Caki2 (cell line): ENCODE data around the gene NFATC1. TPM values are rescaled to one million over a fixed set of nuclear protein-coding genes. Genes with fewer than 3 reads are reported as not detected.

Experiments used
- DNase-seq: peaks from one replicate; pipeline ENCODE4 v3.0.0-alpha.2; 2015; ENCODE audit warnings: low read depth
- in situ Hi-C: cut with HindIII; loops from 2 replicates; pipeline ENCODE4 v1.10.0; 2016; ENCODE audit warnings: low sequenced_read_pairs, low pct_unique_long_range_greater_than_20kb, mixed read lengths
- total RNA-seq: library from RNA; depleted of rRNA; stranded (reverse); fragments of >200 nt; shearing (Covaris generic); gene quantifications from 2 replicates; pipeline ENCODE4 v1.2.3, GENCODE V29; 2014; ENCODE audit warnings: low replicate concordance

The NFATC1 gene
- total RNA-seq, 1 experiment from 2014 or later: 8.3 TPM

DNA sequence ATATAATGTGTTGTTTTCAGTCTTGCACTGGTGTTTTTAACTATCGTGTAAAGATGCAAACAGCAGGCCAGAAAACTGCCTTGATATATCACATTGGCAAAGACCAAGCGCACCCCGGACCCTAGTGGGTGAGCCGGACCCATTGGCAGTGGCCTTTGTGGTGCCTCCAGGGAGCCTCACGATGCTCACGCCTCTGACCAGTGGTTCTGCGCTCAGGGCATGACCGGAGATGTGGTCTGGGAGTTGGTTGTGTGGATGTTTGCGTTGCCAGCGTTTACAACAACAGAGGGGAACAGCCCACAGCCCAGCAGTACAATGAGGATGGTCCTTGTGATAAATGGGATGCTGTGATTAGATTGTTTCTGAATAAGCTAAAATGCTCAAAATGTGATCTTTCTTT lies 32.6 kb downstream of the NFATC1 start:
- DNase-seq: no peak
- in situ Hi-C loops: no loop called here

DNA sequence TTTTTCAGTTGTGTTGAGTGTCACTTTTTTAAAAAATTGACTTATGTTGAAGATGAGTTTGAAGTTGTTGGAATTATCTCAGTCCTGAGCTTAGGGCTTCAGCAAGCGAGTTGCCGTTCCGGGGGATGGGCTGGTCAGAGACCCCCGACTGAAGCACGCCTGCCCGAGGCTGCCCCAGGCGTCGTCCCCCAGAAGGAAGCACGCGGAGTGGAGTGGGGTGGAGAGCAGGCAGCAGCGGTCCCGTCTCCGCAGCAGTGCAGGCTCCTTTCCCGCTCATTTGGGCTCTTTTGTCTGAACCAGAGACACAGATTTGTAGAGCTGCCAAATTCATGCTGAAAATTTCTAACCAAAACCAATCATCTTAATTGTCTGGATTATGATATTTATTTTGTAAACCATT lies 33.7 kb downstream of the NFATC1 start:
- DNase-seq: no peak
- in situ Hi-C loops: no loop called here

DNA sequence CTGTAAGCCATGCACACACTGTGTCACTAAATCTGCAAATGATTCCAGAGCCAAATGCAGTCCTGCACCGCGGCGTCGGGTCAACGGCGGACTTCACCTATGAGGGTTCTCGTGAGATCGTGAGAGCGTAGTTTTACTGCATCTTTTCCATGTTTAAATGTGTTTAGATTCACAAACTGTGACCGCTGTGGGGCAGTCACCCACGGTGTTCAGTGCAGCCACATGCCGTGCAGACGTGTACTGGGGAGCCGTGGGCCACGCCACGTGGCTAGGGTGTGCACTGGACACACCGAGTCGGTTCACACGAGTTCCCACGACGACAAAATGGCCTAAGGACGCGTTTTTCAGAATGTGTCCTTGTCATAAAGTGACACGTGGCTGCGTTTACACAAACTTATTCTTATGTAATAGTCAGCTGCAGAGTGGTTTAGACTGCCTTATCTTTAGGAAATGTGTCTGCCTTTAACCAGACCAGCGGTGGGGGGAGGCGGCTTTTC lies 34.1 kb downstream of the NFATC1 start:
- in situ Hi-C loops: no loop called here
- DNase-seq: no peak

DNA sequence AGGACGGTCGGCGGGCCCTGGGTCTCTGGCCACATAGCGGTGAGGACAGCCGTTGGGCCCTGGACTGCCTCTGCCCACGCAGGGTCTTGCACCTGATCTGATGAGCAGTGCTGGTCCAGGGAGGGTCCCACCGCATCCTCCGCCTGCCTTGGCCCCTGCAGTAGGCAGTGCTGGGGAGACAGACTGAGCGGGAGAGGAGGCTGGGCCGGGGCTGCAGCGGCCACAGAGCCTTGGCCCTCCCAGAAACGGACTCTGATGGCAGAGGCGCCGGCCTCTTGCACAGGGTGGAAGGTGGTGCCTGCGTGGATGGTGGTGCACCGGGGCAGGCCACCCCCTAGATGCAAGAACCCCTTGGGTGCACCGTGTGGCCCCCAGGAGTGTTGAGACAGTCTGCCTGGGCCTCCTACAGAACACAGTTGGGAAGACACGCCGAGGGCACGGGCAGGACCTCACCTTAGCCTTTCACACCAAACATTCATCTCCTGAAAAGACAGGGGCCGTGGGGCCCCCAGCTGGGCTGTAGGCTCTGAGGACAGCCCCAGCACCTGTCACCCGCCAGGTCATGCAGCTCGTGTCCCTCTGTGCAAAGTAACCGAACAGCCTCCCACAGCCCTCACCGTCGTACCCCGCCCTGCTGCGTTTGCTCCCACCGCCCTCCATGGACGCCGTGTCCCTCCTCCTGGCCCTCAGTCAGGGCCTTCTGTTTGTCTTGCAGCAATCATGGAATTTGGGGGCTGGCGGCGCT lies 36.8 kb downstream of the NFATC1 start:
- no peak for DNase-seq
- in situ Hi-C loops: no loop called here

DNA sequence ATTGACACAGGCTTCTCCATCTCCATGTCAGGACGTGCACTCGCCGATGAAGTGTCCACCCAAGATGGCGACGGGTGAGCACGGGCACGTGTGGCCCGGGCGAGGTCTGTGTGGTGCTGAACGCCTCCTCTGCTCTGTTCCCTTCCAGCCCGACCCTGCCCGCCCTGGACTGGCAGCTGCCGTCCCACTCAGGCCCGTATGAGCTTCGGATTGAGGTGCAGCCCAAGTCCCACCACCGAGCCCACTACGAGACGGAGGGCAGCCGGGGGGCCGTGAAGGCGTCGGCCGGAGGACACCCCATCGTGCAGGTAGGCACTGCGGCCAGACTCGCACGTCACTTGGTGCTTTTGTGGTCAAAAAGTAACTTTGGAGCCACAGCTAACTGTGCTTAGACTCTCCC lies 37.7 kb downstream of the NFATC1 start:
- DNase-seq: no peak
- in situ Hi-C loops: no loop called here

DNA sequence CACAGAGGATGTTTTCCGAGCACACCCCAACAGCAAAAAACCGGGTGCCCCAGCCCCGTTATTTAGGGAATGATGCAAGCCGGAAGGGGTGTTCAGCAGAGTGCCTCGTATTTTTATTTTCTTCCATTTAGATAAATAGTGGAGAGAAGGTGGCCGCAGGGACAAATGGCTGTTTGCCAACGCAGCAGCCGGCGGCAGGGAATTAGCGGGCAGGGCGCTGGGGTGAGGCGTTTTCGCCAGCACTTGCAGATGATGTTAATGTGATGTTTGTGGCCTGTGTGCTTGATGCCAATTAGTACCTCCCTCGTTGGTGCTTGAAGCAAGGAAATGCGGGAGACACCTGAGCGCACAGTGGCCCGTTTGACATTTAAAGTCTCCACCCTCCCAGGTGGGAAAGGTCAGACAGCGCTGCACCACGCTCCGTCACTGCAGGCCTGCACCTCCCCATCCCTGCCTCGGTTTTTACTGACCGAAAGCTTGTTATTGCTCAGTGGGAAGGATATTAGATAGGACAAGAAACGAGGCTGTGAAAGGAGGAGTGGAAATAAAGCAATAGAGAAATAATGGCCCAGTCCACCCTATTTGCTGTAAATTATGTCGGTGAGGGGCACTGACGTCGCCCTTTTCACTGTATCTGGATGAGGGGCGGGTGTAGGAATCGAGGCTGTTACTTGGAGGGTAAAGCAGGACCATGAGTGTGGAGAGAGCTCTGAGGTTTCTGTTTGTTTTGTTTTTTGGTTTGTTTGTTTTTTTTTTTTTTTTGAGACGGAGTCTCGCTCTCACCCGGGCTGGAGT lies 39.1 kb downstream of the NFATC1 start:
- in situ Hi-C loops: no loop called here
- no peak for DNase-seq

DNA sequence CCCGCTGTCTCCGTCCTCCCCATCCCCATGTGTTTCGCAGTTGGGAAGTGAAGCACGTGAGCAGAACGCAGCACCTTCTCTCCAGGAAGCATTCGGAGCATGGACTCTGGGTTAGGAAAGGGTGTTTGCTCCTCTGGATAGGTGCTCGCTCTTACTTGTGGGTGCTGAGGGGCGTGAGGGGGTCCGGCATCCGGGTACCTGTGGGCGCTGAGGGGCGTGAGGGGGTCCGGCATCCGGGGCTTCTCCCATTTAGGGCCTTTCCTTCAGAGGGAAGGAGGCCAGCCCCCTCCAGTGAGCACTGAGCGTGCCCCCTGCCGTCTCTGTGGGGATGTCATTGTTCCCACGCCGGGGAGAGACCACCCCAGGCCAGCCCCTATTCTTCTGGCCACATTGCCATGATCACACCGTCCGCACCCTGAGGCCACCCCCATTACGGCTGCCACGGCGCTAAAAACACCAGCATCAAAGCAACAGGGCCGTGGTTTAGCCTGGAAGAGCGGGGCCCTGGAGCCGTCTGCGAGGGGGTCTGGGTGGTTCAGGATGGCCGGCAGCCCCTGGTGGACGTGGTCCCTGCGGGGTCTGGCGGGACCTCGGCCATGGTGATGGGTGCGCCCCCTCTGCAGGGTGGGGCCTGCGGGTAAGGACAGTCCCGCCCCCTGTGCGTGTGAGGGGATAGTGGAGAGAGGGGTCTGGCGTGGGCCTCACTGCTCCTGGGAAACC lies 41.0 kb downstream of the NFATC1 start:
- in situ Hi-C loops: no loop called here
- DNase-seq: no peak

DNA sequence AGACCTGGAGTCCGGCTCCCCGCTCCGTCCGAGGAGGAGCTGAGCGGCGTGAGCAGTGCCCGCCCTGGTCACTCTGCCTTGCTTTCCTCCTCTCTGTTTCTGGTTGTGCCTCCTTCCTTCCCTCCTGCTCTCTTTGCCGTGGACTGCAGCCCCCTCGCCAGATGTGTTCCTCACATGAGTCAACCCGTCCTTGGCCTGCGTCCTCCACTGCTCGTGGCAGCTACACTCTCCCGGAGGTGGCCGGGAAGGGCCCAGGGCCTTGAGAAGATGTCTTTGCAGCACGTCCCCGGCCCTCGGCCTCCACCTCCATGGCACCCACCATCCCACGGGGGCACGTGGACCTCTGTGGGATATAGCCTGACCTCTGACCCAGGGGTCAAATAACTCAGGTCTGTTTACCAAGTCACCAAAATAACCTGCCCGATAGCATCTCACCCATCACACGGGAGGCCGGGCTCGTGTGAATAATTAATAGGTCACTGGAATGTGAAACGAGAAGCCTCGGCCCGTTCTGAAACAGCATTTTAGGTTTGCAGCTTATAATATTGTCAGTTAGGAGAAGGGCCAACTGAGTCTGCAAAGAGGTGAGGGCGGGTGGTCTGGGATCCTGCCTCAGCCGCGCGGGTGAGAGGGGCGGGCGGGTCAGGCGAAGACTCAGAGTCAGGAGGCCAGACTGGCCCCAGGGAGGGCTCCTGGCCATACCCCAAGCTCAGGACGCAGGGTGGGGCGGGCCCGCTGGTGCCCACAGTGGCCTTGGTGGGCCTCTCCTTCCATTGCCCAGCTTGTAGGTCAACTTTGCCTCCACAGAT lies 42.6 kb downstream of the NFATC1 start:
- DNase-seq: no peak

DNA sequence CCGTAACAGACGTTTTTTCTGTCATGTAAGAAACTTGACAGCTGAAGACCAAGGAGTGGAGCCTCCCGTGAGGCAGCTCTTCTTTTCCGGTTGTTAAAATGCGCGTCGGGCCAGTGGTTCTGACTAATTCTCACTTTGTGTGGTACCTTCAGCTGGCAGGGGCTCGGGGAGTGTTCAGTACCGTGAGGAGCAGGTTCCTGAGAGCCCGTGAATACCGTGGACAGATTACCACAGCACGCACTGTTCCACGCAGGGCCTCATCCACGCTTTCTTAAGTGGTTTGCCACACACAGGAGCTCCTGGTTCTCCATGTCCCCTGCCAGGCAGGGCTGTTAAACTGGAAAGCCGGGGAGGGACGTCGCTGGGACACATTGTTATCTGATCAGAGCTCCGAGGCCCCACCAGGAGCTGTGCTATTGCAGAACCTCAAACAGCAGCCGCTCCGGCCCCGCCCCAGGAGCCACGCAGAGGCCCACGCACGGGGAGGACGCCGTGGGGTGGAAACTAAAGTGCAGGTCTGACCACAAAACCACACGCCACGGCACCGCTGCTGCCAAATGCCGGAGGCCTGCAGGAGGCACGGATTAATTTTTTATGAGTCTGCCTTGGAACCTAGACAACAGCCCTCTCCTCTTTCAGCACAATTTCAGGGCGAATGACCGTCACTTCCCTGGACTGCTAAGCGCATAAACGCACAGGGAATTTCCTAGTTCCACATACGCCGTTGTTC lies 43.3 kb downstream of the NFATC1 start:
- in situ Hi-C loops: no loop called here
- DNase-seq: no peak

More for the DNA sequence above, 42.6 kb downstream of the NFATC1 start:
- in situ Hi-C loops: no loop called here

DNA sequence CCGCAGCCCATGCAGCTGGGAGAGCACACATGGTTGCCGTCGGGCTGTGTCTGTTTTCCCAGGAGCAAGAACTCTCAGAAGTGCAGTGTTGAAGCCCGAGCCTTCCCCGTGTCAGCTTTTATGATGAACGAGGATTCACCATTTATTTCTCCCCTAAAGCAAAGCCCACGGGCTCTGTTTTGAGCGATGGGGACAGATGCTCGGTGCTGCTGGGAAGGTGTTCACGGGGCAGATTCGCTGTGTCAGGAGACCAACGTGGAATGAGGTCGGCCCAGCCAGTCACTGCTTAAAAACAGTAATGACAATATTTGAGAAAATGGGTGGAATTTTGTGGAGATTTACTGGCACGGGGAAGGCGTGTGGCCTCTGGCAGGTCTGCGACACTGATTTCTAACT lies 43.9 kb downstream of the NFATC1 start:
- in situ Hi-C loops: no loop called here
- DNase-seq: no peak

DNA sequence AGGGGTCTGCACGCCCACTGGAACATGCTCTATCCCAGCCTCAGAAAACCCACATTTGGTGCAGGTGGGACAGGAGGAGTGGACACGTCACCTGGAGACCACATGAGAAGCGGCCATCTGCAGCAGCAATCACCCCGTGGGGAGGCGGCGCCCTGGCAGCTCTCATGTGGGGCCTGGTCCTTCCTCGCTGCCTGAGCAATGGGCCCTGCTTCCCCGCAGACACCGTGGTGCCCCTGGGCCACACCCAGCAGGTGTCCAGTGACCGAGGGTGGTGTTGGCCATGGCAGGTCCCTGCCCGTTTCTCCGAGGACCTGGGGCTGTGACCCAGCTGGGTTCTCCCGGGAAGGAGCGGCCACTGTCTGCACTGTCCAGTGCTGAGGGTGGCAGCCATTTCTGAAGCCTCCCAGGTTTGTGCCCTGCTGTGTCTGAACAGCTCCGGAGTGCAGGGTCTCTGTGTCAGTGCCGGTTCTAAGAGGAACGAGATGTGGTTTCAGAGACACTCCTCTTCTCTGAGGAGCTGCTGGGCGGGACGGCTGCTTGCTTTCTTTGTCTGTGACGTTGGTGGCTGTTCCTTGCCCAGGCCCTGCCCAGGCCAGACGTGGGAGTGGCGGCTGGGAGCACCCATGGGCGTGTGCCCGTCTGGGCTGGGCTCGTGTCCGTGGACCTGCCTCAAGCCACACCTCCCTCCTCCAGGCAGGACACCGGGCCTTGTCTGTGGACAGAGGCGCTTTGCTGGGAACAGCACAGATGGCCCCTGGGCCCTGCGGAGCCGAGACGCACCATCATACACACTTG lies 44.8 kb downstream of the NFATC1 start:
- DNase-seq: peak; percentile 2
- in situ Hi-C loops: no loop called here

DNA sequence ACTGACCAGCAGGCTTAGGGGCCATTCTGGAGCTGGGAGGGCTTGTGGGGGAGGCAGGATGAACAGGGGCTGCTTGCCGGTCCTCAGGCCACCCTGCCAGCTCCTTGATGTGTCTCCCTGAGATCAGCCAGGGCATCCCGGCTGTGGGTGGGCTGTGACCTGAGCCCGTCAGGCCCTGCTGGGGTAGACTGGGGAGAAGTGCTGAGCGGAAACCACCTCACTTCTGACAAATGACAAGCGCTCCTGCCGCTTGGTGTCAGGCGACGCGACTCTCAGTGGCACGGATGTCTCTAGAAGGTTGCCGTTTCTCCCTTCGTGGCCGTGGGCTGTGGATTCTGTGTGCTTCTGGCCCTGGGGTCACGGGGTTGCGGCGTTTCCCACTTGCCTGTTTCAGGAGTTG lies 45.7 kb downstream of the NFATC1 start:
- no peak for DNase-seq
- in situ Hi-C loops: no loop called here

DNA sequence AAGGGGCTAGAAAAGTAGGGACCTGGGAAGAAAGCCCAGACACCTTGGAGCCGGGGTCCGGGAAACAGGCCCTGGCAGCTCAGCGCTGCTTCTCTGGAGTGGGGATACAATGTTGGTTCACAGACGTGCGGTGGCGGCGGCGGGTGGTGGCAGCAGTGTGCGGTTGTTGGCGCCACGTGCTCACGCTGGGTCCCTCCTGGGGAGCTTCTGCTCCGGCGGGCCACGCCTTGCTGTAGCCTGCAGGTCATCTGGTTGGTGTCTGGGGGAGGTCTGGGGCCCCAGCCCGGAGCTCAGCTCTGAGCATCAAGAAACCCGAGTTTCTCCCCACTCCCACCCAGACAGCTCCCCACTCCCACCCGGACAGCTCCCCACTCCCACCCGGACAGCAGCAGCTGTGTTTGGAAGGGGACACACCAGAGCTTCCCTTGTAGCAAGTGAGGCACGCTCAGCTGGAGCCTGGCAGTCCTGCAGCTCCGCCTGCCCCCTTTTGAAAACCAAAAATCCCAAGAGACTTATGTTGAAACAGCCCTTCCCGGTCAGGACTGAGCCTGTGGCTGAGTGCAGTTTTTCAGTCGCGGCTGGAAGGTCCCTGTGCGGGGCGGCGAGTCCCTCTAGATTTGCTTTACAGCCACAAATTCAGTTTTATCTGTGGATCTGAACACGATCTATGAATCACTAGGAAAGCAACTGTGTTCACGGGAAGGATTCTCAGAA lies 46.9 kb downstream of the NFATC1 start:
- DNase-seq: no peak
- in situ Hi-C loops: no loop called here

DNA sequence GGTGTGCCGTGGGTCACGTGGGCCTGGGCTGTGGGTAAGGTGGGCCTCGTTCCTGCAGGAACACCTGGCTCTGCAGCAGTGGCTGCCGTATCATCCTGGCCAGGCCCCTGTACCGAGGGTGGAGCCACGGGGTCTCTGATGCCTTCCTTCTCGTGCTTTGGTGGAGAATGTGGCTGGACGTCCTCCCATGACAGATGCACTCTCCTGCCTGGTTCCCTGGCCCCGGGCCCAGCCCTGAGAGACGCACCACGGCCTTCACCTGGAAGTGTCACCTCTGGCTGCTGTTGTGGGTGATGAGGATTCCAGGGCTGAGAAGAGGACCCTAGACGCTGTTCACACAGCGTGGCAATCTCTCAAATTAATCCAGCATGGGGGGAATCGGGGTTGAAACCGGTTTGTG lies 49.5 kb downstream of the NFATC1 start:
- in situ Hi-C loops: no loop called here
- DNase-seq: no peak

DNA sequence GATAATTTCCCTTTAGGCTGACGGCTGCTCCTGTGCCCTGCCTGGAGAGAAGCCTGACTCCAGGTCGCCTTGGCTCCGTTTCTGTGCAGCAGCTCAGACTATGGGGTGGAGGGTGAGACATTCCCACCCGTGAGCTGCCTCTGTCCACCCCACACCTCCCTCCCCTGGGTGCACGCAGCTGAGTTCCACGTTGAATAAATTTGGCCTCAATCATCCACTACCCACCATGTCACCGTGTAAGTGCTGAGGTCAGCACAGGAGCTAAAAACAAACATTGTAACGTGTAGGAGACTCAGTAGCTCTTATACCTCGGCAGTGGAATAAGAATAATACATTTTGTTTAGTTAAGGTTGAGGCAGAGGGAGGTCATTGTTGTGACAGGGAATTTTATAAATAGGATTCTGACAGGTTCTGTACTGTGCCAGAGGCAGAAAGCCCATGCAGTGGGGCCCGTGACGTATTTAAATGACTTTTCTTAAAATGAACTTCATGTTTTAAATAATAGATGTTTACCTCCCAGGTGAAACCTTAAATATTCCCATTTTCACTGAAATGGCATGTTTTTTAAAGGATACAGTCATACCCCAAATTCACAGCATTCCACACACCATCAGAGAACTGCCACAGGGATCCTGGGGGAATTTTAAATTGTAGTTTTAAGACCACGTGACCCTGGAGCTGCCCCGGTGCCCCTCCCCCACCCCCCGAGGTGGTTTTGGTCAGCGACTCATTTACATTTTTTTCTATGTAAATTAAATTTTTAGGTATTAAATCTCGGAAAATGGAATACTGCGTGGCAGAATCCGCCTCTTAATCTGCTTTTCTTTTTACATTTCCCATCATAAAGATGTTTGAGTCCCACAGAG lies 50.2 kb downstream of the NFATC1 start:
- in situ Hi-C loops: no loop called here
- DNase-seq: no peak

DNA sequence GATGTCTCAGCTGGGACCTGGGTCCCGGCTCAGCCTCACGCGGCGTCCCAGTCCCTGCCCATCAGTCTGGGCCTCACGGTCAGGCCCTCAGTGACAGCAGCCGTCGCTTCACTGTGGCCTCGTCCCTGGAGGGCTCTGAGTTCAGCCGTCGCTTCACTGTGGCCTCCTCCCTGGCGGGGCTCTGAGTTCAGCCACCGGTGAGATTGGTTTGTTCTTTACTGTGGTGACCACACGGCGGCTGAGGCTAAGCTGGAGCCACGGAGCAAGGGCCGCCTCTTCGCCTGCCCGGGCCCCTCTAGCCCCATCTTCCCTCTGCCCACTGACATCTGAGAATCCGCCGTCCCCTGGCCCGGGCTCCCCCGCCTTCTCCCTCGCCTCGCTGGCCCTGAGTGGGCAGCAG lies 51.2 kb downstream of the NFATC1 start:
- no peak for DNase-seq
- in situ Hi-C loops: no loop called here
